Stimulated activated CD8-positive, alpha-beta memory T cell treated with anti-CD3 and anti-CD28 coated beads, Interleukin-4, amount 100 ng/mL, for 48 hours (primary cell): Measurements from ENCODE around the gene RPTOR.

Experiments used
- DNase-seq: peaks from one replicate; pipeline ENCODE4 v3.0.0-alpha.2; 2020

Gene RPTOR

DNA sequence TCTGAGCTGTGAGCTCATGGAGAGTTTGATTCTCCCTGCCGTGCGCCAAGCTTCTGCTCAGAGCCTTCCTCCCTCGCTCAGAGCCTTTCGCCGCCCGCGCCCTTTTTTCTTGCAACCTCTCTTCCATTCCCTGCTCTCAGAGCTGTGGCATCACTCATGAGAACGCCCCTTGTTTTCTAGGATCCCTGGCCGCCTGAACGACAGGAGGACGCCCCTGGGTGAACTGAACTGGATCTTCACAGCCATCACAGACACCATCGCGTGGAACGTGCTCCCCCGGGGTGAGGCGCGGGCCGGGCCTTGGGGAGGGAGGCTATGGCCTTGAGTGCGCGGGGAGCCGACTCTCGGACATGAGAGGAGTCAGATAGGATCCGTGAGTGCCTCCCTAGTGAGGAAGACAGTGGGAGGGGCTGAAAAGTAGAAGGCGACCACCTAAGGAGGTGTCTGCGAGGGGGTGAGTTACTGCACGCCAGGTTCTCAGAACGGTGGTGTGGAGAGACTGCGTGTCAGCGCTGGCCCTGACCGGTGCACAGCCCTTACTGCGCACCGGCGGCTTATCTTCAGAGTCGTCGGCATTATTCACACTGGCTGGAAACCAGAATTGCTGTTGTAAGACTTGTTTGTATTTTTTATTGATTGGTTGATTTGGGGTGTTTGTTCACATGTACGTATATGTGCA lies 277.5 kb downstream of the RPTOR start:
- no peak for DNase-seq

DNA sequence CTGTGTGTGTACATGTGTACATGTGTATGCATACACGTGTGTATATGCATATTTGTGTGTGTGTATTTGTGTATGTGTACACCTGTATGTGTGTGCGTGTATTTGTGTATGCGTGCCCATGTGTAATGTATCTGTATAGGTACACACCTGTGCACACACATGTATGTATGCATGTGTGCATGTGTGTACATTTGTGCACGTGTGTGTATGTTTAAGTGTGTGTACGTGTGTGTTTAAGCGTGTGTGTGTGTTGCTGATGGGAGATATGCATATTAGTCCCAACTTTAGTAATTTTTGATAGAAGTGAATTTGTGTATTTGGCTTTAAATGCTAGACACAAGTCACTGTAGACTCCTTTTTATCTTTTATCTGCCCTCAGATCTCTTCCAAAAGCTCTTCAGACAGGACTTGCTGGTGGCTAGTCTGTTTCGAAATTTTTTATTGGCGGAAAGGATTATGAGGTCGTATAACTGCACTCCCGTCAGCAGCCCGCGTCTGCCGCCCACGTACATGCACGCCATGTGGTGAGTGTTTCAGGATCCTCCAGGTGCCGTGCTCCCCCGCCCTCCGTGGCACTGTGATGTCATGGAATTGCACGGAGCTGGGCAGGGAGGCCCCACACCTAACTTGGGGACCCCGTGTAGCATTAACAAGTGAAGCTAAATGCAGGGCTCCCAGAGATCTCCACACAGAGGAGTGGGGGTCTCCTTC lies 278.2 kb downstream of the RPTOR start:
- no peak for DNase-seq

DNA sequence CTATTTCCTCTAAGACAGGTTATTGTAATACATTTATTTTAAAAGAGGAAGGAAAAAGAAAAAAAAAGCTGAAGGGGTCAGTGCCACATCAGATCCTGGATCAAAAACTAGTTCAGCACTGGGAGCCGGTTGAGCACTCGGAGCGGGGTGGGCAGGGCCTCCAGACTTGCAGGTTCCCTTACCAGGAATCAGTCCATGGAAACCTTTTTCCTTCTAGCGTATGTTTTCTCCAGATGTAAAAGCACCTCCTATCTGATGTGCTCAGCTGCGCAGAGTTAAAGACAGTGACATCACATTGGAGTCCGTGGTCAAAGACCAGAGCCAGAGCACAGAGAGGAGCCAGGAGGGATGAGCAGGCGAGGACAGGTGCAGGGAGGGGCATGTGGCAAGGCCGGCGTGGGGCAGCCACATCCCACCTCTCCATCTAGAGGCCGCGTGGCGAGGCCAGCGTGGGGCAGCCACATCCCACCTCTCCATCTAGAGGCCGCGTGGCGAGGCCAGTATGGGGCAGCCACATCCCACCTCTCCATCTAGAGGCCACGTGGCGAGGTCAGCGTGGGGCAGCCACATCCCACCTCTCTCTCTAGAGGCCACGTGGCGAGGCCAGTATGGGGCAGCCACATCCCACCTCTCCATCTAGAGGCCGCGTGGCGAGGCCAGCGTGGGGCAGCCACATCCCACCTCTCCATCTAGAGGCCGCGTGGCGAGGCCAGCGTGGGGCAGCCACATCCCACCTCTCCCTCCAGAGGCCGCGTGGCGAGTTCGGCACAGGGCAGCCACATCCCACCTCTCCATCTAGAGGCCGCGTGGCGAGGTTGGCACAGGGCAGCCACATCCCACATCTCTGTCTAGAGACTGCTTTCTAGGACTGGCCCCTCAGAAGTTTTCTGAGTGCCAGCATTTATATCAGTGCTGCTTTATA lies 280.2 kb downstream of the RPTOR start:
- no peak for DNase-seq

DNA sequence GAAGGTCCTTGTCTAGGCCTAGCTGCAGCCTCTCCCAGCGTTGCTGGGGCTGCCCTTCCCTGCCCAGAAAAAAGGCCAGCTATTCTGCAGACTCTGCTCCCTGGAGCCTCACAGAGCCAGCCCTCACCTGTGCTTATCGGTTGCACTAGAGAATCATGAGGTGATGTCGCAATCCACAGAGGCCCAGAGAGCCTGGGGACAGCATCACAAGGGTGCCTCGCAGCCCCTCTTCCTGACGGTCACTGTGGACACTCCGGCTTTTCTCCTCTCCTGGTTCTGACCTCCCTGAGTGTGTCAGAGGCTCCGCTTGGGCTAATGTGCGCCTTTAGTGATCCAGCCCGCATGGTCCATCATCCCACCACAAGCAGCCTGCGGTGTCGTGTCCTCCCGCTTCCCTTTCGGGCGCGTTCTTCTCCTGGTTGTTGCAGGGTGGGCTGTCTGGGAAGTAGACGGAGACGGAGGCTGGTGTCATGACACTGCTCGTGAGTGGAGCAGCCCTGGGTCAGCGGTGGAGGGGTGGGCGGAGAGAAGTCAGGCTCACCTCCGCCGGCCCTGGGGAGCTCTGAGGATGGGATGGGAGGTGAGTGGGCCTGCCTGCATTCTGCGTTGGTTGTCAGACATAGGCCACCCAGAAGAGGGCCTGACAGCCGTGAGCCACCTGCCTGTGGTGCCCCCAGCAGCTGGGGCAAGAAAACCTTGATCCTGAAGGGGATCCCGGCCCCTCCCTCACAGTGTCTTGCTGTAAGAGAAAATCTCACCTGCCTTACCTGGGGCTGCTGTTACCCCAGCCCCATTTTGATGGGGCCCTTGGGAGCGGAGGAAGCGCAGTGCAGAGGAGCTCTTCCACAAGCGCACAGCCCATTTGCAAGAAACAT lies 281.1 kb downstream of the RPTOR start:
- no peak for DNase-seq

DNA sequence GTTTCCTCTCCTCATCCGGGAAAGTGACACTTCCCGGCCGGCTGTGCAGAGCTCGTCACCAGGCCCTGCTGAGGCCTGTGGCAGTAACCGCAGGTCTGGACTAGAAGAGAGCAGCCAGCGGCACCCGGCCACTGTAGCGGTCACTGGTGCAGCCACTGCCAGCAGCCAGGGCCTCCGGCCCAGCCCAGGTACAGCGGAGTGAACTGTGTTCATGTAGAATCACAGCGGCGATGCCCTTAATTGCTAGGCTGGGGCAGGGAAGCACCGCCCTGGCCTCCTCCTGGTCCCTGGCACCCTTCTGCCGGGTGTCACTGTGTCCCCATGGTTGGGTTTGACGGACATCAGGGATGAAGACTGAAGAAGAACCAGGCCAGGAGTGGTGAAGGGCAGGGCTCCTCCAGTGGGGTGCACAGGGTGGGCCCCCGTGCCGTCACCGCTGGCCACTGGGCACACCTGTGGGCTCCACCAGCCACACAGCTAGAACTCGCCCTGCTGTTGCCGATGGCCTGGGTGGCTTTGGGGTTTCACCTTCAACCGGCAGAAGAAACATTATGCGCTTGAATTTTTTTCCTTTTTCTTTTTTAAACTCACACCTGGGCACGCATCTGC lies 281.8 kb downstream of the RPTOR start:
- no peak for DNase-seq

DNA sequence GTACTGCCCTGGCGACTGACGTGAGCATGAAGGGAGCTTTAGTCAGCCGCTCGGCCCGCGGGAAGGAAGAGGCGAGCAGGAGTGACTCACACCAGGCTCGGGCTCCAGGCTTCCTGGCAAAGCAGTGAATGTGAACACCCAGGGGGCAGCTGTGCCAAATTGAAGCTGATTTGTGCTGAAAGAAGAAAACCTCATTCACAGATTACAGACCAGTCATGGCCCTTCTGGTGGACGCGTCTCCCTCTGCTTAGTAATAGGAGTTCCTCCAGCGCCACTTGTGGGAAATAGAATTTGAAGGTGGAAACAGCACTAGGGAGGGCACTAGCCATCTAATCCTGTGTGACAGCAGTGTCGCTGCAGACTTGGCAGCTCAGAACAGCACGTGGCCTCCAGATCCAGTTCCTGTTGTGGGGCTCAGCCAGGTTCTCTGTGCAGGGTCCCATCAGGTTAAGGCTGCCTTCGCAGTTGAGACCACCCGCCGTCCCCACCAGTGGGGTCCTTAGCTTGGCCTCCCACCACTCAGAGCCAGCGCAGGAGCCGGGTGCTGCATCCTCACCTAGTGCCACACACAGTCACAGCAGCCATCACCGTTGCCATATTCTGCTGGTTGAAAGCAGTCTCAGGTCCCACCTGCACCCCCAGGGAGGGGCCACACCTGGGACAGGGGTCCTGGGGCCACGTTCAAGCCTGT lies 282.5 kb downstream of the RPTOR start:
- DNase-seq, result no peak

DNA sequence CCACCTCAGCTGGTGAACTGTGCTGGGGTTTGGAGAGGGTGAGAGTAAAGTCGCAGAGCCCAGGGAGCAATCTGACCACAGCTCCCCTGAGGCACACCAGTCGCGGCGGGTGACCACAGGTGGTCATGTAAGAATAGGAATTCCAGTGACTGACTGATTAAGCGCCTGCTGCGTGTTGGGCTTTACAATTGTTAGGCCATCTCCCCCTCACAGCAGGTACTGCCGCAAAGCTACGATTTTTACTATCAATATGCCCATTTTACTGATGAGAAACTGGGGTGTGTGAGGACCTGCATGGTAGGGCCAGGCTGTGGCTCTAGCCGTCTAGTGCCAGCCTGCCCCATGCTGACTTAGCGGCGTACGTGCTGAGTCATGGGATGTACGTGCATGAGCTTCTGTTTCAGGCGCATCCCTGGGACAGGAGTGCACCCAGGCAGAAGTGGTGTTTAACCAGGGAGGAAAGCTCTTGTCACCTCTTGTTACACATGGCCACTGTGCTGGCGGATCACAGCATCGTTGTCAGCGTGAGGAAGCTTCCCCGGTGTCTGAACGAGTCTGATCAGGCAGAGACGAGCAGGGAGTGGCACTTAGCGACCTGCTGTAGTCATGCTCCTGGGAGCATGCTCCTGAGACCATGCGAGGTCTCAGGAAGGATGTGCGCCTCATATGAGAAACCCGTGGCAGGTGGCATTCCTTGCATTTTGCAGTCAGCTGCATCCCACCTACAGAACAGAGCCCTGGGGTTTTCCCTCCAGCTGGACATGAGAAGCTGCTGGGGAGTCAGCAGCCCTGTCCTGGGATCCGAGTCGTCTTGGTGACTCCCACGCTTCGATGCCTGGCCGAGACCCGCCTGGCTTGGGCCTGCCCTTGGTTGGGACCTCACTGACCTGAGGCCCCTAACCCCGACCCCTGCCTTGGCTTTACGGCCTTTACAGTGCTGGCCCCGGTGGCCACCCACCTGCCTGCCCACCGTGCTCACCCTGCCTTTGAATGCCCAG lies 283.3 kb downstream of the RPTOR start:
- no peak for DNase-seq

DNA sequence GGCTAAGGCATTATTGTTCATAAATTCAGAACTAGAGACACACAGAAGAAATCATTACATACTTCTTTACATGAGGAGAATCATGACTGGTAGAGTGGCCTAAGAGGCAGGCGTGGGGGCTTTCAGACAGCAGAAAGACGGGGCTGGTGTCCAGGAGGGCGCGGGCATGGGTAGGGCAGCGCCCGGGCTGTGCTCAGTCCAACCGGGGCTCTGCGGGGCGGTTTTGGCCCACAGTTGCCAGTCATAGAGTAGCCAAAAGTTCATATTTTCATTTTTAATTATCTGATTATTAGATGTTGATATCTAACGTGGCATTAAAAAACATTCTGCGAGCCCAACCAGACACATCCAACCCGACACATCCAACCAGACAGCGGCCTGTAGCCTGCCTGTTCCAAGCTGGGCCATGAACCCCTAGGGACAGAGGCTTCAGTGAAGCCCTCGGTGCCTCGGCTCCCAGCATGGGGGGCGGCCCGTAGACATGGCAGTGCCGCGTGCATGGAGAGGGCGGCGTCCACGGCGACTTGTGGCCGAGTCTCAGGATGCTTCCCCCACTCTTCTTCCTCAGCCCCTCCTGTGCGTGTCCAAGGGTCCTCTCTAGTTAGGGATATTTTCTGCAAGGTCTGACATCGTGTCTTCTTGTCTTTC lies 284.7 kb downstream of the RPTOR start:
- no peak for DNase-seq

DNA sequence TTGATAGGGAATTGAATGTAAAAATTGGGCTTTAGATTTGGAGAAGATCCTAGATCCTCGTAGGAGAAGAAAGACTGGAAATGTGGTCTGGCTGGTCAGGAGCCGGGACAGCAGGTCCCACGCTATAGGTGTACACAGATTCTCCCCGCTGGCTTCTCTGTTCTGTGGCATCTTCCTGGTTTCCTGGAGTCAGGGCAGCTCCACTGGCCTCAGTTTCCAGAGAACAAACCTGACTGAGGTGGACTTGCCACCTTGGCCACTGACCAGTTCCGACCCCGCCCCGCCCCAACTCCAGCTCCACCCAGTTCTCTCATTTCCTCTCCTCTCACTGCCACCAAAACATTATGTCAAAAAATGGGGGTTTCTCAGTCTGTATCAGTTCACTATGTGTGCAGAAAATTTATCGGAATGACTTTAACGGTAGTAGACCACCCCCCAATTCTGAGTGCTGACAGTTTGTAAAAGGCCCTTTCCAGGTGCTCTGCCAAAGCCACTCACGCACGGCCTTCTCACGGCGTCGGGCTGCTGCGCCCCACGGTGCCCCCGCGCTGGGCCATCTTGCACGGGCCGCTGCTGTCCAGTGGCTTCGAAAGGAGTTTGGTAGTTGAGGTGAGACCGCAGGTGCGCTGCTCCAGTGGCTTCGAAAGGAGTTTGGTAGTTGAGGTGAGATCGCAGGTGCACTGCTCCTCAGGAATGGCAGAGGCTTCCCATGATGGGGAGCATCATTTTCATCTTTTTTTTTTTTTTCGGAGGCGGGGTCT lies 285.6 kb downstream of the RPTOR start:
- no peak for DNase-seq

DNA sequence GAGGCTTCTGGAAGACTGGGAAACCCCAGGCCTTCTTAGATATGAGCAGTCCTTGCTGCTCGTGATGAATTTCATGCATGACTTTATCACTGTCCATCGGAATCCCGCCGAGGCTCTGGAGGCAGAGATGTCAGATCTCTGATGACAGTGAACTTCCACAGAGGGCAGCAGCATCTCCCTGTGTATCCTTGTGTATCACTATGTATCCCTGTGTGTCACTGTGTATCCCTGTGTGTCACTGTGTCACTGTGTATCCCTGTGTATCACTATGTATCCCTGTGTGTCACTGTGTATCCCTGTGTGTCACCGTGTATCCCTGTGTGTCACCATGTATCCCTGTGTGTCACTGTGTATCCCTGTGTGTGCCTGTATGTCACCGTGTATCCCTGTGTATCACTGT lies 286.9 kb downstream of the RPTOR start:
- no peak for DNase-seq

DNA sequence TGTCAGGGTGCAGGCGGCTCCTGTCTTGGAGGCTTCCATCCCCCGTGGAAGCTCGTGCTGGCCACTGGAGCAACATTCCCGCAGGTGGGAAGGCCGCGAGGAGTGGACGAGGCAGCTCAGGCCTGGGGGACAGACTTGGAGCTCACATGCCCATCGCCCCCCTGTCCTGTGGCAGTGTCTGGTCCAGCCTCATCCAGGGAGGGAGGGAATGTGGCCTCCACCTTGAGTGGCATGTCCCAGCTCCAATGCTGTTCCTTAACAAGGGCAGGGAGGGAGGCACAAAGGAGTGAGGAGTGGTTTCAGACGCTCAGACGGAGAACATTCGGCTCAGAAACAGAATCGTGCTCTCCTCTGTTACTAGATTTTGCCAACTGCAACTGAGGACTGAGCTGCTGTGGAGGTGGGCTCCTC lies 287.6 kb downstream of the RPTOR start:
- DNase-seq, result no peak

DNA sequence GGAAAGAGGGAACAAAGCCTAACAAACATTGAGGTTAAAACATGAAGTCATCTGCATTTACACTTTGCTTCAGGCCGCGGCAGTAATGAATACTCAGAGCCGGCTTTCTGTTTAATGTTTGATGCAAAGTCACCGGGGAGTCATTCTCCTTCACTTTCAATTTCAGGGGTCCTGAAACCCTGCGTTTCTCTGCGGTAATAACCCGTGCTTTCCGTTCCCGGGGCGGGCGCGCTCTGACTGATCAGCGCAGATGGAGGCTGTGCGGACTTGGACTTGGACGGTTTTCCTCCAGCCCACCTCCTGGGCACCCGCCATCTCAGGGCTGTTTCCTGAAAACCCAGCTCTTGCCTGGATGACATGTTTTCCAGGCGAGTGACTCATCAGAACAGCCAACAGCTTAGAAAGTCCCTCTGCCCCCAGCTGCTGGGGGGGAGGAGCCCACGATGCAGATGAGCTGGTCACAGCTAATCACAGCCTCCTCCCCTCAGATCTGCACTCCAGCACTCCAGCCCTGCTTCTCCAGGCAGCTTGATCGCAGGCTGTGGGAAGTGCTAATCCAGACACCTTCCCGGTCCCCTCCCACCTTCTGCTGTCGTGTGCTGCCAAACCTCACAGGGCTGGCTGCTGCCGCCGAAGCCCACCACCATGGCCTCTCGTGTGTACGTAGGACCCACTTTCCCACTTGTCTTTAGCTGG lies 288.4 kb downstream of the RPTOR start:
- DNase-seq, result peak; percentile 86

DNA sequence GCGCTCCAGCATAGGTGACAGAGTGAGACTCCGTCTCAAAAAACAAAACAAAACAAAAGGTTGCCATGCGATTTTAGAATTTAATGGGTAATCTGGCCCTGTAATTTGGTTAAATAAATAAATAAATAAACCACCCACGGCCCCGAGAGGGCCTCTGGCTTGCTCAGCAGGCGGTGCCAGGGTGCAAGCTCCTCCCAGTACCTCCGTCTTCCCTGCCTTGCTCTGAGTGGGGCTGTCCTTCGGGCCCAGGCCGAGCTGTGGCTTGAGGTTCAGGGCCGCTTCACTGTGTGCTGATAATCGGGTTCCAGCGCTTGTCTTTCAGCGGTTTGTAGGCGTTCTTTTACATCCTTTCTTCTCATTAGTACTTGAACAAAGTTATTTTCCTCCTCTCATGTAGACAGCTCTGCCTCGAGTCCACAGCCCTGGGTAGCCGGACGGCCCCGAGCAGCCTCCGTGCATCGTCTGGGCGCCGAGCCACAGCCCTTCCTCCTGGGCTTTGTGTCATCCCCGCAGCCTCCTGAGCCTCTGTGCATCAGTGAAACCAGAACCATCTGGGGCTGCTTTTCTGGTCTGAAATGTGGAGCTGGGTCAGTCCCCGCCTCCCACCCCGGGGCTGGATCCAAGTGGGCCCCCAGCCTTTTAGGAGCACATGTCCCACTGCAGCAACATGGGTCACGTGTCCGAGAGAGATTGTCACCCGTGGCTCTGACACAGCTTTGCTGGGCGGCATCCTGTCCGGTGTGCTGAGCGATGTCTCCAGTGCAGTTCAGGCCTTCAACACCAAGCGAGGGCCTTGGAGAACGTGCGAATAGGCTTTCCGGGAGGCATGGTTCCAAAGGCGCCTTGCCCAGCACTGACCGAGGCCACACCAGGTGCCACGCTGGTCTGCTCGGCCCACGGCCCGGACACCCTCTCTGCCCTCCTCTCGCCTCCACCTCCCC lies 289.6 kb downstream of the RPTOR start:
- DNase-seq, result no peak

DNA sequence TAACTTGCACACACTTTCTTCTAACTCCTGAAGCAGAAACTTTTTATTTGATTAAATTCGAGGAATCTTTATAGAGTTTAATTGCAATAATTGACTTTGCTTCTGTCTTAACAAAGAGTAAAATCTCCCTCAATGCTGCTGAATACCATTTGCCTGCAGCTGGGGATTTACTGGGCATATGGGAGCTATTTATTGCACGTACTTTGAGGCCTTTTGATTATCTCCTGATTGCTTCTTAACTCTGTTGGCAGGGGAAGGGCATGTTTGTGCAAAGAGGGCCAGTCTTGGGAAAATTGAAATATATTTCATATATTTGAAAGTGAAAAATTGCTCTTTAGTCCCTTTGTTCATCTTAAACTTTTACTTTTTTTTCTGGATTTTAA lies 290.2 kb downstream of the RPTOR start:
- no peak for DNase-seq

DNA sequence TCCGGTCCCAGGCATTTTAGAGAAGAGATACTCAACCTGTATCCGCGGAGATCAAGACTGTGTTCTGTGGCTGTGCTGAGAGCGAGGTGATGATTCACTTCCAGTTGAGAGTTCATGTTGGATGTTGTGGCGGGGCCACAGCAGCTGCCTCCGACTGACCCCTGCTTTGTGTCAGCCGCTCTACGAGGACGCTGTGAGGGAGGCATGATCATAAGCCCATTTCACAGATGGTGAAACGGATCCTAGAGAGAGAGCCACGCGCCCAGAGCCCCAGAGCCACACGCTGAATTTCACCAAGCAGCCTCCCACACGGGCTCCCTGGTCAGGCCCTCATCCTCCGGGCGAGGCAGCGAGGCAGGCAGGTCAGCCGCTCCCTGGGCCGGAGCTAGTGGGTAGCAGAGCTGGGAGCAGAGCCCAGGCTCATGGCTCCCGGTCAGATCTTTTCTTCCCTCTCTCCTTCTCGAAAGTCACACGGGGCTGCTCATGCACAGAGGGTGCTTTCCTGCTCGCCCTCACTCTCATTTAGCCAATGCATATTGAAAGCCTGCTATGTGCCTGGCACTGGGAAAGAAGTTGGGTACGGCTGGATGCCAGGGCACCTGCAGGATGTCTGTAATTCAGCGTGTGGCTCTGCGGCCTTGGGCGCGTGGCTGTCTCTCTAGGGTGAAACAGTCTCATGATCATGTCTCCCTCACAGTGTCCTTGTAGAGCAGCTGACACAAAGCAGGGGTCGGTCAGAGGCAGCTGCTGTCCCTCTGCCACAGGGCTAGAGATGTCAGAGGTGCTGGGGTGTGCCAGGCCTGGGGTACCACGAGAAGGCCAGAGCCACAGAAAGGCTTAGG lies 291.4 kb downstream of the RPTOR start:
- no peak for DNase-seq

DNA sequence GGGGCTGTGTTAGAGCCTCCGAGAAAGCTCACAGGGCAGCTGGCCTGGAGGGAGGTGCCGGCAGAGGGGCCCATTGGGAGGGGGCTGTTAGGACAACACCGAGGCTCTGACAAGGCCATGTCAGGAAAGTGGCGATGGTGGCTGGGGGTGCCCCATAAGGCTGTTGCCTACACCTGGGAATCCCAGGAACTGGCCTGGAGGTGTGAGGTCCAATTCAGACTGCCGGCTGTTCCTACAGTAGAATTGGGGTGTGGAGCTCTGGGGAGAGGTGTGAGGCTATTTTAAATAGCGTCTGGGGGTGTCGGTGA lies 292.0 kb downstream of the RPTOR start:
- no peak for DNase-seq
